GM21390 (cell line): Measurements from ENCODE around the gene HNRNPC.
"Not testable (repeated sequence)": the region's sequence is repeated elsewhere in the genome, so short reads cannot be mapped to it uniquely, and the experiment has no call there.

ENCODE experiments used
- ATAC-seq: cut with Tn5 transposase; IDR thresholded peaks from one replicate; pipeline ENCODE4 v1.9.1; 2021; ENCODE audit not compliant: unreplicated experiment

Gene HNRNPC

GRCh38 chr14:21194597-21194996 is 74.6 kb downstream of the HNRNPC start:
- no peak for ATAC-seq

GRCh38 chr14:21192875-21193535 is 76.2 kb downstream of the HNRNPC start:
- ATAC-seq = no peak

DNA sequence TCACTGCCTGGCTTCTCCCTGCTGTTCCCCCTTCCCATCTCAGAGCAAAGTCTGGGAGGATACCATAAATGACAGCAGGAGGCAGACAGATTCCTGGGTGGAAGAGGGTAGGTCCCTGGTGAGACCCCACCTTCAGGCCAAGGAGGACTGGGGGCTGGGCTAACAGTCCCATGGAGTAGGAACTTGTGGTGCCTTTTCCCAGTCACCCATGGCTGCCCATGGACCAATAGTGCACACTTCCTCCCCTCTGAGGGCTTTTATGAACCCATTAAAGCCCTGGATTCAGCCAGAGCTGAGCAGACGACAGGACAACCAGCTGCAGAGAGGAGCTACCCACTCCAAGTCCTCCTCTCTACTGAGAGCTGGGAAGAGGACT is 76.8 kb downstream of the HNRNPC start:
- no peak for ATAC-seq

DNA sequence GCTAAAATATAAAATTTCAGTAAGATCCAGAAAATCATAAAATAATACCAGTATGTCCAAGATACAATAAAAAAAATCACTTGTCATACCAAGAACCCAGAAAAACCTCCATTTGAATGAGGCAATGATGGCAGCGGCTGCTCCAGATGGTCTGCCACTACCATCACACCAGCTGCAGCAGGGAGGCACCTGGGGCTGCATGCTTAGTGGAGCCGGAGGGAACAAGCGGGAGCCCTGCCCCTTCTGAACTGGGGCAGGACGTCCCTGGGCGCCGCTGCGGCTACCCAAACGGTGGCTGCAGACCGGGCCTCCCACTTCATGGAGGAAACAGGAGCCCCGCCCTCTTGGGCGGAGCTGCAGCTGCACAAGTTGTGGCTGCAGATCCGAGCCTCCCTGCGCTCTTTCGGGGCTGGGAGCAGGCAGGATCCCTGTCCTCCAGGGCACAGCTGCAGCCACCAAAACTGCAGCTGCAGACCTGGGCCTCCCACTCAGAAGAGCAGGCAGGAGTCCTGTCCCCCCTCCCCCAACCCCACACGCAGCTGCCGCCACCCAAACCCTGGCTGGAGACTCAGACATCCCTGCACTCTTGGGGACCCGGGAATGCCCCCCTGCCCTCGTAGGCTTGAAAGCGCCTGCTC is 77.3 kb downstream of the HNRNPC start:
- peak; percentile 89 for ATAC-seq

DNA sequence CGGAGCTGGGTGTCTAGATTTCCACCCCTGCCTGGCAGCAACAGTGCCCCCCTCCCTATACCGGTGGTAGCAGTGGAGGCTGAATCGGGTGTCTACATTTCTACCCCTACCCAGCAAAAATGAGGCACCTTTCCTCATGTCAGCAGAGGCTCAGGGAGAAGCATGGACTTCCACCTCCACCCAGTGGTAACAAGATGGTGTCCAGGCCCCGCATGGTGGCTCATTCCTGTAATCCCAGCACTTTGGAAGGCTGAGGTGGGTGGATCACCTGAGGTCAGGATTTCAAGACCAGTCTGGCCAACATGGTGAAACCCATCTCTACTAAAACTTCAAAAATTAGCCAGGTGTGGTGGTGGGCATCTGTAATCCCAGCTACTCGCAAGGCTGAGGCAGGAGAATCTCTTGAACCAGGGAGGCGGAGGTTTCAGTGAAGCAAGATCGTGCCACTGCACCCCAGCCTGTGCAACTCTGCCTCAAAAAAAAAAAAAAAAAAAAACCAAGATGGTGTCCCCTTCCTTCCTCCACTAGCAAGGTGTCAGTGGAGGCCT is 77.9 kb downstream of the HNRNPC start:
- ATAC-seq = no peak

- ATAC-seq = no peak
Observed at GRCh38 chr14:21185491-21185890, 83.8 kb downstream of the HNRNPC start.

- ATAC-seq = no peak
Observed at GRCh38 chr14:21184254-21184653, 85.0 kb downstream of the HNRNPC start.

DNA sequence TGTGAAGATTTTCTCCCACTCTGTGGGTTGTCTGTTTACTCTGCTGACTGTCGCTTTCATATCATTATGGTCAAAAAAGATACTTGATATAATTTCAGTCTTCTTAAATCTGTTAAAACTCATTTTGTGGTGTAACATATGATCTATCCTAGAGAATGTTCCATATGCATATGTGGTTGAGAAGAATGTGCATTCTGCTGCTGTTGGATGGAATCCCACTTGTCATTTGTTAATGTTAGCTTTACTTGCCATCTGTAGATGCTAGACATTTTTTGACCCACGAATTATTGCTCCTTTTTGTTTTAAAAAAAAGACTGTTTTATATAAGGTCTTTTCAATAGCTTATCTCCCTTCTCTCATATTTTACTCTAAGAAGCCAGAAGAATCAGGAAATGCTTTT is 87.1 kb downstream of the HNRNPC start:
- ATAC-seq = no peak

DNA sequence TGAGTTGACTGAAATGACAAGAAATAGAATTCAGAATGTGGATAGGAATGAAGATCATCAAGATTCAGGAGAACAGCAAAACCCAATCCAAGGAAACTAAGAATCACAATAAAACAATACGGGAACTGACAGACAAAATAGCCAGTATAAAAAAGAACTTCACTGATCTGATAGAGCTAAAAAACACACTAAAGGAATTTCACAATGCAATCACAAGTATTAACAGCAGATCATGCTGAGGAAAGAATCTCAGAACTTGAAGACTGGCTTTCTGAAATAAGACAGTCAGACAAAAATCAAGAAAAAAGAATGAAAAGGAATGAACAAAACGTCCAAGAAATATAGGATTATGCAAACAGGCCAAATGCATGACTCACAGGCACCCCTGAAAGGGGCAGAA is 98.1 kb downstream of the HNRNPC start:
- no peak for ATAC-seq

GRCh38 chr14:21169573-21169972 is 99.7 kb downstream of the HNRNPC start:
- no peak for ATAC-seq

GRCh38 chr14:21168055-21168454 is 101.2 kb downstream of the HNRNPC start:
- no peak for ATAC-seq

- not testable (repeated sequence) for ATAC-seq
Observed at GRCh38 chr14:21165670-21166069, 103.6 kb downstream of the HNRNPC start.

DNA sequence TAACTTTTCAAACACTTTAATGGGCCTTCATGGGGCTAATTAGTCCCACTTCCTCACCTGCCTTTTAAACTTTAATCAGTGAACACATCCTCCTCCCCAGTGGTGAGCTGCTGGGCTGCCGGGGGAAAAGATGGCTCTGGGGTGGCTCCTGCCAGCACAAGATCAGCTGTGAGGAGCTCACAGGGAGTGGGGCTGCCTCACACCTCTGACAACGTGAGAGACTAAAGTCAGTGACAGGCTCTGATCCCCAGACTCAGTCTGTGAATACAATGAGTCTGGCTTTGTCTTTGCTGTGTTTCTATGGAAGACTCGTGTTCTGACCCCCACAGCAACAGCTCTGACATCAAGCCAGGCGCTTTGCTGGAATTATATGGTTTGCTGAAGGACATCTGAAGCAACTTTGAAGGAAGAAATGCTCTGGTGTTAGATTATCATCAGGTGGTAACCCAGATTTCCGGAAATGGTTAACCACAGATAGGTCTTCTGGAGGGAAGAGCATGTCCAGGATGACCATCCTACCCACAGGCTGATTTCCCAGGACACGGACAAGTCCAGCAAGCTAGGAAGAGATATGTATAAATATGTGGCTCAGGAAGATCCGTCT is 104.1 kb downstream of the HNRNPC start:
- not testable (repeated sequence) for ATAC-seq

DNA sequence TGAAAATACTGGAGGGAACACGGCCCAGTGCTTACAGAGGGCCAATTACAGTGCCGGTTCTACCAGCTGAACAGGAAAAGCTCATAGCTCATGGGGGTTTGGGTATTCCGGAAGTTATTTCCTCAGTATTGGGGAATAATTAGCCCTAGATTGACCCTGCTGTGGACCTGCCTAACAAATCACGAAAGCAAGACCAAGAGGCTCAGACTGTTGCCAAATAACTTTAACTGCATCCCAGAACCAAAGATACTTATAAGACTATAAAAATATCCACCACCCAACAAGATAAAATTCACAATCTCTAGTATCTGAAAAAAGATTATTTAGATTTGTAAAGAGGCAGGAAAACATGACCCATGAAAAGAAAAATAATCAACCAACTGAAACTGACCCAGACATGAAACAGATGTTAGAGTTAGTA is 105.4 kb downstream of the HNRNPC start:
- no peak for ATAC-seq

GRCh38 chr14:21162081-21162480 is 107.2 kb downstream of the HNRNPC start:
- ATAC-seq = no peak

DNA sequence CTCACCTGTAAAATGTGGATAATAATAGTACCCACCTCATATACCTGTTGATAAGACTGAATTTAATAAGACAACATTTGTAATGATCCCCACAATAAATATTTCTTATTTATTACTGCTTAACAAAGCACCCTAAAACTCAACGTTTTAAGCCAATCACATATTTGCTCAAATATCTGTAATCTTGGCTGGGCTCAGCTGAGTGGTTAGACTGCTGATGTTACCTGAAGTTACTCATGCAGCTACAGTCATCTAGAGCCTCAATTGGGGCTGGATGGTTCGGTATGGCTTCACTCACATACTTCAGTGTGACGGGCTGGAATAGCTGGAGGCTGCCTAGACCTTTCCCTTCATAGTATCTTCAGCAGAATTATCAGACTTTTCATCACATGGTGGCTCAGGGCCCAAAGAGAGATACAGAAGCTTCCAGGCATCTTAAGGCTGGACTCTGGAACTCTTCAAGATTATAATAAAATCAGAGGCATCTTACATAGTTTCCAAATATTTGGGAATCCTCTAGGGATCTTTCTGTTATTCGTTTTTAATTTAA is 109.1 kb downstream of the HNRNPC start:
- ATAC-seq = no peak
